BE2C (cell line): ENCODE data around the gene NHSL1.

Experiments used
- DNase-seq: peaks from one replicate; pipeline ENCODE4 v3.0.0-alpha.2; 2020
- H3K27me3 ChIP-seq: fragments of 250-450 bp; sonication (Bioruptor Pico); 2 replicates; pipeline ENCODE4 v1.5.1; 2020; ENCODE audit warnings: mild to moderate bottlenecking
- H3K36me3 ChIP-seq: fragments of 250-450 bp; sonication (Bioruptor Pico); 2 replicates; pipeline ENCODE4 v1.5.1; 2020; ENCODE audit warnings: mild to moderate bottlenecking
- H3K4me1 ChIP-seq: fragments of 250-450 bp; sonication (Bioruptor Pico); 2 replicates; pipeline ENCODE4 v1.5.1; 2020
- H3K4me3 ChIP-seq: 2 replicates; pipeline ENCODE4 v1.5.1; 2011; ENCODE audit warnings: low read depth, low read length
- H3K9me3 ChIP-seq: fragments of 250-450 bp; sonication (Bioruptor Pico); 2 replicates; pipeline ENCODE4 v1.5.1; 2020
- CTCF ChIP-seq: IDR thresholded peaks from 2 replicates; pipeline ENCODE4 v1.5.1; 2012; ENCODE audit warnings: mild to moderate bottlenecking, low read depth, low read length

NHSL1 gene

GRCh38 chr6:138415125-138415524 is 84.2 kb downstream of the NHSL1 start:
- no peak overlapping the region for H3K4me3 ChIP-seq
- TF ChIP-seq CTCF, result no peak
- DNase-seq, result no peak
- no peaks in the 10 kb centered on the region for H3K27me3 ChIP-seq
- peaks cover 2% of the 10 kb centered on the region; the same call in 1 of the 2 replicates for H3K36me3 ChIP-seq
- no peaks in the 10 kb centered on the region for H3K9me3 ChIP-seq
- H3K4me1 ChIP-seq, result no peaks in the 10 kb centered on the region

- H3K9me3 ChIP-seq, result no peaks in the 10 kb centered on the region
- no peaks in the 10 kb centered on the region for H3K27me3 ChIP-seq
- H3K4me3 ChIP-seq, result no peak overlapping the region
- H3K36me3 ChIP-seq, result peaks cover 6% of the 10 kb centered on the region; the same call in 1 of the 2 replicates
- no peaks in the 10 kb centered on the region for H3K4me1 ChIP-seq
- no peak for TF ChIP-seq CTCF
- no peak for DNase-seq
These were observed 88.1 kb downstream of the NHSL1 start for GRCh38 chr6:138410972-138411880.

GRCh38 chr6:138410048-138410735 is 89.1 kb downstream of the NHSL1 start:
- TF ChIP-seq CTCF, result no peak
- no peaks in the 10 kb centered on the region for H3K4me1 ChIP-seq
- no peak overlapping the region for H3K4me3 ChIP-seq
- no peak for DNase-seq
- H3K9me3 ChIP-seq, result no peaks in the 10 kb centered on the region
- peaks cover 6% of the 10 kb centered on the region; the same call in 1 of the 2 replicates for H3K36me3 ChIP-seq
- H3K27me3 ChIP-seq, result no peaks in the 10 kb centered on the region

GRCh38 chr6:138406443-138406842 is 92.9 kb downstream of the NHSL1 start:
- H3K27me3 ChIP-seq, result no peaks in the 10 kb centered on the region
- DNase-seq, result no peak
- H3K4me1 ChIP-seq, result 0 out of 2 replicates have a peak, but pooled peaks cover 2% of the 10 kb centered on the region
- H3K9me3 ChIP-seq, result no peaks in the 10 kb centered on the region
- H3K36me3 ChIP-seq, result peaks cover 6% of the 10 kb centered on the region; the same call in 1 of the 2 replicates
- no peak for TF ChIP-seq CTCF
- no peak overlapping the region for H3K4me3 ChIP-seq

GRCh38 chr6:138405816-138406413 is 93.4 kb downstream of the NHSL1 start:
- Histone ChIP-seq H3K9me3 (no peaks in the 10 kb centered on the region), H3K27me3 (no peaks in the 10 kb centered on the region), H3K36me3 (peaks cover 6% of the 10 kb centered on the region; the same call in 1 of the 2 replicates), H3K4me3 (no peak overlapping the region), H3K4me1 (0 out of 2 replicates have a peak, but pooled peaks cover 2% of the 10 kb centered on the region)
- no peak for DNase-seq
- TF ChIP-seq CTCF, result no peak
